HEK293 (cell line): ENCODE data around the gene ATP6V1F.
A peak's percentile ranks its signal among the peaks of the same experiment; 100 is the strongest.

Experiments
- CTCF ChIA-PET: fragments of 350-600 bp; formaldehyde crosslinking; extraction: SDS; loops from one replicate; lab custom pipeline; 2021; ENCODE audit warnings: antibody characterized with exemption; lab: Yijun Ruan, JAX
- POLR2A ChIA-PET: fragments of 300-600 bp; formaldehyde crosslinking; extraction: SDS; loops from one replicate; lab custom pipeline; 2020; ENCODE audit warnings: antibody characterized with exemption, inconsistent platforms; lab: Yijun Ruan, JAX
- H3K27ac ChIP-seq: fragments of 200-500 bp; sonication (Bioruptor generic); 2 replicates; pipeline ENCODE4 v1.5.1; 2014; ENCODE audit warnings: low read depth, low read length, control low read depth, inconsistent platforms; ENCODE audit errors: extremely low read depth
- H3K36me3 ChIP-seq, 2 experiments: fragments of 200-500 bp in 1 of 2; sonication (Bioruptor generic) in 1 of 2; 1 replicate in 1 of 2; 2 replicates in 1 of 2; pipeline ENCODE4 v1.5.1; 2014 to 2017; ENCODE audit warnings: inconsistent platforms in 2 of 2, low read length in 2 of 2; ENCODE audit not compliant: control insufficient read depth in 2 of 2, insufficient read depth in 1 of 2
- H3K4me1 ChIP-seq: fragments of 200-500 bp; sonication (Bioruptor generic); 2 replicates; pipeline ENCODE4 v1.5.1; 2014; ENCODE audit warnings: mild to moderate bottlenecking, low read length, inconsistent platforms; ENCODE audit not compliant: control insufficient read depth, insufficient read depth
- H3K4me3 ChIP-seq: 2 replicates; pipeline ENCODE4 v1.5.1; 2011; ENCODE audit warnings: low read depth, mild to moderate bottlenecking, control low read depth, low read length, moderate library complexity
- H3K9me3 ChIP-seq: fragments of 200-500 bp; sonication (Bioruptor generic); 2 replicates; pipeline ENCODE4 v1.5.1; 2014; ENCODE audit warnings: low read depth, low read length, inconsistent platforms; ENCODE audit not compliant: control insufficient read depth, insufficient read depth
- GLIS1 ChIP-seq: fragments of 450-650 bp; formaldehyde crosslinking; IDR thresholded peaks from 2 replicates; pipeline ENCODE4 v1.5.1; 2016; ENCODE audit warnings: missing biosample characterization, missing genetic modification characterization
- MYNN ChIP-seq: fragments of 450-650 bp; formaldehyde crosslinking; IDR thresholded peaks from 2 replicates; pipeline ENCODE4 v1.5.1; 2016; ENCODE audit warnings: missing biosample characterization, missing genetic modification characterization, borderline replicate concordance
- RBAK ChIP-seq: fragments of 450-650 bp; formaldehyde crosslinking; IDR thresholded peaks from 2 replicates; pipeline ENCODE4 v1.5.1; 2016; ENCODE audit warnings: missing biosample characterization, missing genetic modification characterization
- SP2 ChIP-seq: fragments of 450-650 bp; formaldehyde crosslinking; IDR thresholded peaks from 2 replicates; pipeline ENCODE4 v1.5.1; 2016; ENCODE audit warnings: missing biosample characterization, missing genetic modification characterization
- YY2 ChIP-seq: fragments of 450-650 bp; formaldehyde crosslinking; IDR thresholded peaks from 2 replicates; pipeline ENCODE4 v1.5.1; 2016; ENCODE audit warnings: missing biosample characterization, missing genetic modification characterization
- ZFP69B ChIP-seq: fragments of 450-650 bp; formaldehyde crosslinking; IDR thresholded peaks from 2 replicates; pipeline ENCODE4 v1.5.1; 2016; ENCODE audit warnings: missing biosample characterization, missing genetic modification characterization
- ZNF112 ChIP-seq: fragments of 450-650 bp; formaldehyde crosslinking; IDR thresholded peaks from 2 replicates; pipeline ENCODE4 v1.5.0; 2017; ENCODE audit warnings: missing biosample characterization, missing genetic modification characterization
- ZNF16 ChIP-seq: fragments of 450-650 bp; formaldehyde crosslinking; IDR thresholded peaks from 2 replicates; pipeline ENCODE4 v1.5.1; 2016; ENCODE audit warnings: low read depth, missing biosample characterization, missing genetic modification characterization
- ZNF311 ChIP-seq: fragments of 450-650 bp; formaldehyde crosslinking; IDR thresholded peaks from 2 replicates; pipeline ENCODE4 v1.5.1; 2017; ENCODE audit warnings: missing biosample characterization, missing genetic modification characterization, borderline replicate concordance
- ZNF473 ChIP-seq: fragments of 450-650 bp; formaldehyde crosslinking; IDR thresholded peaks from 2 replicates; pipeline ENCODE4 v1.5.1; 2017; ENCODE audit warnings: missing biosample characterization, missing genetic modification characterization
- ZNF548 ChIP-seq: fragments of 450-650 bp; formaldehyde crosslinking; IDR thresholded peaks from 2 replicates; pipeline ENCODE4 v1.5.1; 2016; ENCODE audit warnings: missing biosample characterization, missing genetic modification characterization
- ZNF558 ChIP-seq: fragments of 450-650 bp; formaldehyde crosslinking; IDR thresholded peaks from 2 replicates; pipeline ENCODE4 v1.5.1; 2016; ENCODE audit warnings: missing biosample characterization, missing genetic modification characterization
- ZNF768 ChIP-seq: fragments of 450-650 bp; formaldehyde crosslinking; IDR thresholded peaks from 2 replicates; pipeline ENCODE4 v1.5.1; 2018; ENCODE audit warnings: missing biosample characterization, mild to moderate bottlenecking, missing genetic modification characterization
- ZNF776 ChIP-seq: fragments of 450-650 bp; formaldehyde crosslinking; IDR thresholded peaks from 2 replicates; pipeline ENCODE4 v1.5.0; 2017; ENCODE audit warnings: missing biosample characterization, missing genetic modification characterization, borderline replicate concordance
- ZNF830 ChIP-seq: fragments of 450-650 bp; IDR thresholded peaks from 2 replicates; pipeline ENCODE4 v1.5.0; 2018; ENCODE audit warnings: missing biosample characterization, missing genetic modification characterization, low read depth, mild to moderate bottlenecking, moderate library complexity
- ZNF837 ChIP-seq: fragments of 450-650 bp; formaldehyde crosslinking; IDR thresholded peaks from 2 replicates; pipeline ENCODE4 v1.5.1; 2016; ENCODE audit warnings: missing biosample characterization, missing genetic modification characterization
- ZSCAN16 ChIP-seq: fragments of 450-650 bp; formaldehyde crosslinking; IDR thresholded peaks from 2 replicates; pipeline ENCODE4 v1.5.1; 2016; ENCODE audit warnings: missing biosample characterization, missing genetic modification characterization
- ZSCAN23 ChIP-seq: fragments of 450-650 bp; formaldehyde crosslinking; IDR thresholded peaks from 2 replicates; pipeline ENCODE4 v1.5.1; 2016; ENCODE audit warnings: missing biosample characterization, missing genetic modification characterization
- TF ChIP-seq, protein P1 (sequence below): fragments of 450-650 bp; formaldehyde crosslinking; IDR thresholded peaks from 2 replicates; pipeline ENCODE4 v1.5.1; 2016; ENCODE audit warnings: missing biosample characterization, missing genetic modification characterization, borderline replicate concordance
- TF ChIP-seq, protein P2 (sequence below): fragments of 450-650 bp; formaldehyde crosslinking; IDR thresholded peaks from 2 replicates; pipeline ENCODE4 v1.5.1; 2016; ENCODE audit warnings: missing biosample characterization, missing genetic modification characterization

Gene ATP6V1F

DNA sequence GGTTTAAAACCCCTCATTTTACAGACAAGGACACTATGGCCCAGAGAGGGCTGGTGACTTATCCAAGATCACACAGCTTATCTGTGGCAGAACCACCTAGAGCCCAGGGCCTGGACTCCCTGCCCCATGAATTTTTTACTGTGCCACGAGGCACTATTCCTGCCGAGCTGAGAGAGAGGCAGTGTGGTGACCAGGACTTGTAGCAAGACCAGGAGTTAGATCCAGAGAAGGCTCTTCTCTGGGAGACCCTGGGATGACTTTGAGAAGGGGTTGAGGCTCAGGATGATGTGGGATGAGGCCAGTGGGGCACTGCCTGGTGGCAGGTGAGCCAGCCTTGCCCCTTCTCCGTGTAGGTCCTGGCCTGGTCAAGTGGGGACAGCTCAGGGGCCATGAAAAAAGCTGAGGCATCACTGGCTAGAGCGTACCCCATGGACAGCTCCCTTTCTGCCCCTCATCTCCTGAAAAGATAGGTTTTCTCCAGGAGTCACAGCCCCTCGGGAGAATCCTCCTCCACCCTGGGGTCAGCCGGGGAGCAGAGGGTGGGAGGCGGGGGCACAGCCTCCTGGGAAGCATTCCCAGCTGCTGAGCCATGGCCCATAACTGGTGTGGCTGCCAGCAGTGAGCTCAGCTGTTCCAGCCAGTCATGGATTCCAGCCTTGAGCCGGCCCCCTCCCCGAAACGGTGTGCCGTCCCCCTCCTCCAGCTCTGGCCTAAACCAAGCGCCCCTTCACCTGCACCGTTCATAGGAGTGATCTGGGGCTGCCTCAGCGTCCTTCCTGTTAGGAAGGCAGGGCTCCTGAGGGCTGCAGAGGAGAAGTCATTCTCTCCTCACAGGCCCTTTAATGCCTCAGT, 26.6 kb upstream of the ATP6V1F start:
- TF ChIP-seq ZNF558 (tag by site-specific recombination) (no peak), ZFP69B (tag by site-specific recombination) (no peak), ZNF768 (tag by site-specific recombination) (peak; percentile 49; the same call in 1 of the 2 replicates)
- no peaks in the 10 kb centered on the region for H3K9me3 ChIP-seq
- no peaks in the 10 kb centered on the region for H3K4me1 ChIP-seq
- H3K27ac ChIP-seq, result no peak overlapping the region
- no peak overlapping the region for H3K4me3 ChIP-seq
- H3K36me3 ChIP-seq, result peaks cover 0 to 65% of the 10 kb centered on the region in 2 experiments; a peak in 1 of 3 replicates
- CTCF ChIA-PET, result interaction anchor here (0.7 to 0.8 kb wide), 2 partner anchors 28 to 329 kb away, joined by 3 read pairs; no protein-coding TSS in a partner anchor
- POLR2A ChIA-PET, result interaction anchor here (0.6 to 0.8 kb wide), 2 partner anchors 45 to 700 kb away, joined by 3 to 6 read pairs; no protein-coding TSS in a partner anchor

DNA sequence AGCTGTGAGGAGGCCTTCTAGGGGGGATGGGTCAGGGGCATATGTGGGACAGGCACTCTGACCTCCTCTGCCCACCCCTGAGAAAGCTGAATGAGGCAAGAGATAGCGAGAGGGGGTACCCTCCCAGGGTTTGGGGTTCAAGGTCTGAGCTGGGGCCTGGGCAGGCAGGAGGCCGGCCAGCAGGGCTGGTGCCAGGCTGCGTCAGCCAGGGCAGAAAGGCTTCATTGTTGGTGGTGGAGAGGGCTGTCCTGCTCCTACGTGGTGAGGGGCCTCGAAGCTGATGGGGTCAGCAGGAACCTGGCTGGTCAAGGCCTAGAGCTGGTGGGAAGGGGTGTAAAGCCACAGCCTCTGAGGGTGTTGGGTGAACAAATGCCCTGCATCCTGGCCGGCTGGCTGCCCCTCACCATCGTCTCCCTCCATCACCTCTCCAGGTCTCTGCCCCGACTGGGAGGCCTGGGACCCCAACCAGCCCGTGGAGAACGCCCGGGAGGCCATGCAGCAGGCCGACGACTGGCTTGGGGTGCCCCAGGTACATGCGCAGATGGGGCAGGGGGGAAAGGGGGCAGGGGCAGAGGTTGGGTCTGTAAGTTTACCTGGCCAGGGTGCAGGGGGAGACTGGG, 25.8 kb upstream of the ATP6V1F start:
- POLR2A ChIA-PET, result no interaction called here
- TF ChIP-seq ZNF311 (tag by site-specific recombination) (no peak), RBAK (tag by site-specific recombination) (no peak), SP2 (tag by site-specific recombination) (no peak), ZNF776 (no peak), GLIS1 (tag by site-specific recombination) (no peak), ZNF830 (no peak), MYNN (no peak), ZSCAN16 (tag by site-specific recombination) (no peak), ZNF473 (tag by site-specific recombination) (no peak), ZNF548 (tag by site-specific recombination) (no peak), ZSCAN23 (tag by site-specific recombination) (no peak), ZNF16 (no peak), ZNF112 (no peak), YY2 (no peak), ZNF837 (tag by site-specific recombination) (no peak)
- TF ChIP-seq, protein P1, sequence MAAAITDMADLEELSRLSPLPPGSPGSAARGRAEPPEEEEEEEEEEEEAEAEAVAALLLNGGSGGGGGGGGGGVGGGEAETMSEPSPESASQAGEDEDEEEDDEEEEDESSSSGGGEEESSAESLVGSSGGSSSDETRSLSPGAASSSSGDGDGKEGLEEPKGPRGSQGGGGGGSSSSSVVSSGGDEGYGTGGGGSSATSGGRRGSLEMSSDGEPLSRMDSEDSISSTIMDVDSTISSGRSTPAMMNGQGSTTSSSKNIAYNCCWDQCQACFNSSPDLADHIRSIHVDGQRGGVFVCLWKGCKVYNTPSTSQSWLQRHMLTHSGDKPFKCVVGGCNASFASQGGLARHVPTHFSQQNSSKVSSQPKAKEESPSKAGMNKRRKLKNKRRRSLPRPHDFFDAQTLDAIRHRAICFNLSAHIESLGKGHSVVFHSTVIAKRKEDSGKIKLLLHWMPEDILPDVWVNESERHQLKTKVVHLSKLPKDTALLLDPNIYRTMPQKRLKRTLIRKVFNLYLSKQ (tag by site-specific recombination), result no peak
- TF ChIP-seq, protein P2, sequence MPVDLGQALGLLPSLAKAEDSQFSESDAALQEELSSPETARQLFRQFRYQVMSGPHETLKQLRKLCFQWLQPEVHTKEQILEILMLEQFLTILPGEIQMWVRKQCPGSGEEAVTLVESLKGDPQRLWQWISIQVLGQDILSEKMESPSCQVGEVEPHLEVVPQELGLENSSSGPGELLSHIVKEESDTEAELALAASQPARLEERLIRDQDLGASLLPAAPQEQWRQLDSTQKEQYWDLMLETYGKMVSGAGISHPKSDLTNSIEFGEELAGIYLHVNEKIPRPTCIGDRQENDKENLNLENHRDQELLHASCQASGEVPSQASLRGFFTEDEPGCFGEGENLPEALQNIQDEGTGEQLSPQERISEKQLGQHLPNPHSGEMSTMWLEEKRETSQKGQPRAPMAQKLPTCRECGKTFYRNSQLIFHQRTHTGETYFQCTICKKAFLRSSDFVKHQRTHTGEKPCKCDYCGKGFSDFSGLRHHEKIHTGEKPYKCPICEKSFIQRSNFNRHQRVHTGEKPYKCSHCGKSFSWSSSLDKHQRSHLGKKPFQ, result no peak
- no peaks in the 10 kb centered on the region for H3K9me3 ChIP-seq

More for the DNA sequence above, 25.8 kb upstream of the ATP6V1F start:
- no peak overlapping the region for H3K4me3 ChIP-seq
- CTCF ChIA-PET, result interaction anchor here (0.8 kb wide), 1 partner anchor 27 kb away, joined by 3 read pairs; no protein-coding TSS in a partner anchor
- no peaks in the 10 kb centered on the region for H3K4me1 ChIP-seq
- H3K27ac ChIP-seq, result no peak overlapping the region
- H3K36me3 ChIP-seq, result peaks cover 0 to 73% of the 10 kb centered on the region in 2 experiments; a peak in 1 of 3 replicates
